ENCODE results near the gene ZNF91. TPM values are rescaled to one million over a fixed set of nuclear protein-coding genes. Genes with fewer than 3 reads are reported as not detected.
"Not testable (repeated sequence)": the region's sequence is repeated elsewhere in the genome, so short reads cannot be mapped to it uniquely, and the experiment has no call there.

The ZNF91 gene
- total and polyA plus RNA-seq, 8 donors = 8.5 to 38.7 (median 28.1) TPM

GRCh38 chr19:23381114-23381513 is 14.2 kb downstream of the ZNF91 start:
- peaks cover 0 to 20% (median 0%) of the 10 kb centered on the region in 3 donors for H3K36me3 ChIP-seq

DNA sequence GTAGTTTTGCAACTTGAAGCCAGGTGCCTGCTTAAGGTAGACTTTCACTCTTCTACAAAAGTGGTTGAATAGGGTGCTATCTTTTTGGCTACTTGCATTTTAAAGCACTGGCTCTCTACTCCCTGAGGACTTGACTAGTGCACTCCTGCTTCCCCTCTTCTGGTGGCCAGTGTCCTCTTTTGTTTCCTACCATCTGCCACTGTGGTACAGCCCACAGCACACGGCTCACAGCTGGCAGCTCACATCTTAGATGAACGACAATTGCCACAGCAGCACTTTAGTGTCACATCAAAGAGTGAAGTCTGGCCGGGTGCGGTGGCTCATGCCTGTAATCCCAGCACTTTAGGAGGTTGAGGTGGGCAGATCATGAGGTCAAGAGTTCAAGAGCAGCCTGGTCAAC is 15.6 kb downstream of the ZNF91 start:
- intact Hi-C loops (cut with DNase I) = not testable (repeated sequence)

More at GRCh38 chr19:23381114-23381513, 14.2 kb downstream of the ZNF91 start:
- intact Hi-C loops (cut with DNase I) = no loop called here
- Histone ChIP-seq H3K4me3 (no peak overlapping the region), H3K4me1 (peaks cover 0 to 9% (median 3%) of the 10 kb centered on the region in 3 donors), H3K9me3 (peaks cover 0 to 3% (median 0%) of the 10 kb centered on the region in 4 donors), H3K27me3 (no peaks in the 10 kb centered on the region), H3K27ac (no peak overlapping the region)
- DNase-seq (no peak), ATAC-seq (no peak), FAIRE-seq (peak; percentile 86)
- no peak for TF ChIP-seq CTCF (IDR thresholded peaks at IDR 0.05)

GRCh38 chr19:23378948-23379347 is 16.3 kb downstream of the ZNF91 start:
- H3K4me1 ChIP-seq = no peaks in the 10 kb centered on the region
- no peaks in the 10 kb centered on the region for H3K27me3 ChIP-seq
- intact Hi-C loops (cut with DNase I) = no loop called here
- peaks cover 0 to 3% (median 0%) of the 10 kb centered on the region in 4 donors for H3K9me3 ChIP-seq
- peaks cover 0 to 15% (median 0%) of the 10 kb centered on the region in 3 donors for H3K36me3 ChIP-seq
- 67 to 87% methylated on average over 1 of the region's 1 CpG for WGBS, 2 donors
- ATAC-seq = peak in 1 of 4 donors; percentile 31
- no peak for TF ChIP-seq CTCF (IDR thresholded peaks at IDR 0.05)
- no peak overlapping the region for H3K27ac ChIP-seq
- no peak for FAIRE-seq
- DNase-seq = no peak
- no peak overlapping the region for H3K4me3 ChIP-seq

More for the DNA sequence above, 15.6 kb downstream of the ZNF91 start:
- H3K27me3 ChIP-seq, H3K27ac ChIP-seq, H3K4me3 ChIP-seq, ATAC-seq, FAIRE-seq, DNase-seq, H3K9me3 ChIP-seq, H3K4me1 ChIP-seq: not testable (repeated sequence)
- H3K36me3 ChIP-seq = peaks cover 0 to 20% (median 0%) of the 10 kb centered on the region in 3 donors
- 84 to 93% methylated on average over 4 of the region's 4 CpGs for WGBS, 2 donors

GRCh38 chr19:23377276-23377675 is 18.0 kb downstream of the ZNF91 start:
- H3K36me3 ChIP-seq = peaks cover 0 to 22% (median 9%) of the 10 kb centered on the region in 3 donors
- H3K4me3 ChIP-seq = no peak overlapping the region
- no peak for FAIRE-seq
- H3K27me3 ChIP-seq = no peaks in the 10 kb centered on the region
- intact Hi-C loops (cut with DNase I) = no loop called here
- no peaks in the 10 kb centered on the region for H3K4me1 ChIP-seq
- no peak for DNase-seq
- H3K9me3 ChIP-seq = peaks cover 0 to 3% (median 0%) of the 10 kb centered on the region in 4 donors
- no peak overlapping the region for H3K27ac ChIP-seq
- no peak for ATAC-seq
- TF ChIP-seq CTCF (IDR thresholded peaks at IDR 0.05) = no peak

DNA sequence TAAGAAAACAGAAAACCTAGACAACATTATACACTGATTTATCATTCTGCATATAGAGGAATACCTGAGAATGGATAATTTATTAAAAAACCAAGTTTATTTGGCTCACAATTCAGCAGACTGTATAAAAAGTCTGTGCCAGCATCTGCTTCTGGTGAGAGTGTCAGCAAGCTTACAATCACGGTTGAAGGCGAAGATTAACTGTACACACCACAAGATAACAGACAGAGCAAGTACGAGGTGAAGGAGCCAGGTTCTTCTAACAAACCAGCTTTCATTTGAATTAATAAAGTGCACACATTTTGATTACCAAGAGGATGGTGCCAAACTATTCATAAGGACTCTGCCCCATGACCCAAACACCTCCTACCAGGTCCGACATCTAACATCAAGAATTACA is 28.8 kb downstream of the ZNF91 start:
- Histone ChIP-seq H3K4me3 (no peak overlapping the region), H3K4me1 (no peaks in the 10 kb centered on the region), H3K27ac (no peak overlapping the region), H3K27me3 (no peaks in the 10 kb centered on the region), H3K9me3 (peaks cover 0 to 30% (median 5%) of the 10 kb centered on the region in 4 donors), H3K36me3 (peaks cover 6 to 56% (median 9%) of the 10 kb centered on the region in 3 donors)
- ATAC-seq = no peak
- no peak for DNase-seq
- WGBS, 2 donors = 97 to 98% methylated on average over 4 of the region's 4 CpGs
- no peak for TF ChIP-seq CTCF (IDR thresholded peaks at IDR 0.05)
- intact Hi-C loops (cut with DNase I) = no loop called here
- FAIRE-seq = no peak

GRCh38 chr19:23366031-23366430 is 29.2 kb downstream of the ZNF91 start:
- H3K27me3 ChIP-seq; intact Hi-C loops (cut with DNase I); H3K27ac ChIP-seq; H3K4me1 ChIP-seq; FAIRE-seq; DNase-seq; H3K4me3 ChIP-seq; ATAC-seq: not testable (repeated sequence)
- WGBS, 2 donors = 97 to 99% methylated on average over 13 to 18 of the region's 18 CpGs
- Histone ChIP-seq H3K36me3 (peaks cover 6 to 52% (median 9%) of the 10 kb centered on the region in 3 donors), H3K9me3 (peaks cover 0 to 34% (median 5%) of the 10 kb centered on the region in 4 donors)

All from pancreas (tissue), 10 donors.